GM19240 (cell line): ENCODE results near the gene ZNF266.

Experiments used
- DNase-seq: peaks from one replicate; pipeline ENCODE4 v3.0.0; 2011; ENCODE audit warnings: low spot score; ENCODE audit not compliant: insufficient read length

Gene ZNF266

DNA sequence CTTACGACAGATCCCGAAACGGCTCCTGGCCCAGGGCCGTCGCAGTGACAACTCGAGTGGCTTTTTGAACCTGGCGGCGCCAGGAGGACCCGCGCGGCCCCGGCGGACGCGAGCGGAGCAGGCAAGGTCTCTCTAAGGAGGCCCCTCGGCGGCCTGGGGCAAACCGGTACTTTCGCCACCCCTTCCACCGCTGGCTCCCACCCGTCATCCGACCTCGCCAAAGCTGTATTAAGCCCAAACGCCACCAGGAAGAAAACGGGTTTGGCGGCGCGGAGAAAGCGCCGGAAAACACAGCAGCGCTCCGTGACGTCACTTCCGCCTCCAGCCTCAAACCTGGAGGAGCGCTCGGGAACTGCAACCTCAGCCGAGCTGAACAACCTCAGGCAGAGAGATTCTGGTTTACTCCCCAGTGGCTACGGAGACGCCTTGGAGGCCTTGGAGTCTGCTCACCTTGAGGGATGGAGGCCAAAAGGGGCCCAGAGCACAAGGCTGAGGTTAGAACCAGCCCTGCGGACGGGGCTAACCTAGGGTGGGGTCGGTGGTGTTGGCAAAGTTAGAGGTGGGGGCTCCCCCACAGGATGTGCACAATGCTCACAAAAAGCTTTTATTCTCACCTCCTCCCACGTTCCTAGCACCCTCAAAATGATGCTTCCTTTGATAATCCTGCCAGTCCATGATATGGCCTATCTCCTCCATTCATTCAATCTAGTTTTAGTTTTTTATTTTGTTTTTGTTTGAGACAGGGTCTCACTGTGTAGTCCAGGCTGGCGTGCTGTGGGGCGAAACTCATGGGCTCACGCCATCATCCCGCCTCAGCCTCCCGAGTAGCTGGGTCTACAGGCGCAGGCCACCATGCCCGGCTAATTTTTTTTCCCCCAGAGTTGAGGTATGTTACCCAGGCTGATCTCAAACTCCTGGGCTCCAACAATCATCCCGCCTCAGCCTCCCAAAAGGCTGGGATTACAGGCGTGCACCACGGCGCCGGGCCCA is at the start of gene ZNF266:
Gene ZNF266, minus strand, starts transcription at position 295 of the 990 bp plus-strand sequence. CDS start 15,484 bp downstream, outside the sequence.
- DNase-seq, result peak; percentile 91

DNA sequence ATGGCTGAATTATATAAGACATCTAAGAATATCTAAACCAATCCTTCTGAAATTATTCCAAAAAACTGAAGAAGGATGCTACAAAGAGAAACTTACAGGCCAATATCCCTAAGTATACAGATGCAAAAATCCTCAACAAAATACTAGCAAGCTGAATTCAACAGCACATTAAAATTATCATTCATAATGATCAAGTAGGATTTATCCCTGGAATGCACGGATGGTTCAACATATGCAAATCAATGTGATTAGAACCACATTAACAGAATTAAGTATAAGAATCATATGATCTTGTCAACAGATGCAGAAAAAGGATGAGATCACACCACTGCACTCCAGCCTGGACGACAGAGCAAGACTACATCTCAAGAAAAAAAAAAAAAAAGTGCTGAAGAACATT is 49.8 kb upstream of the ZNF266 start:
- no peak for DNase-seq

DNA sequence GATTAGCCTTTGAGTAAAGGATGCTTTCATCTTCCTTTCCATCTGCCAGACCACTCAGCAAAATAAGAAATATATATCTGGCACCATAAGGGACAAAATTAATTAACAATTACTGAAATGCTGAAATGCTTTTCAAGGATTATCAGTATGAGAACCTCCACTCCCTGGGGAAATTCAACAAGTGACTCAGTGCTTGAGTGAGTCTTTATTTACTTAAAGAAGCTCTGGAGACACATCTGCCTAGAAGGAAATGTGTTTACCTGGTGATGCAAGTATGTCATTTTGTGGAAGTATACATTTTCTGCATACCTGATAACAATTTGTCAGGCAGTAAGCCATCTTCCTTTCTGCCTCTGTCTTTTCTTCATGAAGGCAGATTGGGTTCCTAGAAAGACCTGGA is 39.6 kb upstream of the ZNF266 start:
- no peak for DNase-seq

DNA sequence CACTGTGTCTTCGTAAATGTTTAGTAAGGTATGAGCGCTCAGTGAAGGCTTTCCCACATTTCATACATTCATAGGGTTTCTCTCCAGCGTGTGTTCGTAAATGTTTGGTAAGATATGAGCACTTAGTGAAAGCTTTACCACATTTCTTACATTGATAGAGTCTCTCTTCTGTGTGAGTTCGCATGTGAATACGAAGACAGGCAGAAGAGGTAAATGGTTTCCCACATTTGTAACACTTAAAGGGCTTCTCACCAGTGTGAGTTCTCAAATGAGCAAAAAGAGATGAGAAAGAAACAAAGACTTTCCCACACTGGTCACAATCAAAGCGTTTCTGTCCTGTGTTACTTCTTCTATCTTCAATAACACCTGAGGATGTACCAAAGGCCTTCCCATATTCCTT is 31.8 kb upstream of the ZNF266 start:
- DNase-seq, result no peak

DNA sequence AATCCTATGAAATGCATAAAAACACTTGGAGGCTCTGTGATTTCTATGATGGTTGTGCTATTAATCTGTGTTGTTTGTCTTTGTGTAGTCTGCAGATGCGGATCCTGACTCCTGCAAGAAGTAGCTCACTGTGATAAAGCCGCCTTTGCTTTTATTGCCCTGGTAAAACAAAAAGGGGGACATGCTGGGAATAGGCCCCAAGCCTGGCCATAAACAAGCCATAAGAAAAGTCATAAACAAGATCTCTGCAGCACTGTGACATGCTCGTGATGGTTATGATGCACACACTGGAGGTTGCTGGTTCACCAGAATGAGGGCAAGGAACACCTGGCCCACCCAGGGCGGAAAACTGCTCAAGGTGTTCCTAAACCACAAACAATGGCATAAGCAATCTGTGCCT is 26.6 kb upstream of the ZNF266 start:
- DNase-seq, result no peak

DNA sequence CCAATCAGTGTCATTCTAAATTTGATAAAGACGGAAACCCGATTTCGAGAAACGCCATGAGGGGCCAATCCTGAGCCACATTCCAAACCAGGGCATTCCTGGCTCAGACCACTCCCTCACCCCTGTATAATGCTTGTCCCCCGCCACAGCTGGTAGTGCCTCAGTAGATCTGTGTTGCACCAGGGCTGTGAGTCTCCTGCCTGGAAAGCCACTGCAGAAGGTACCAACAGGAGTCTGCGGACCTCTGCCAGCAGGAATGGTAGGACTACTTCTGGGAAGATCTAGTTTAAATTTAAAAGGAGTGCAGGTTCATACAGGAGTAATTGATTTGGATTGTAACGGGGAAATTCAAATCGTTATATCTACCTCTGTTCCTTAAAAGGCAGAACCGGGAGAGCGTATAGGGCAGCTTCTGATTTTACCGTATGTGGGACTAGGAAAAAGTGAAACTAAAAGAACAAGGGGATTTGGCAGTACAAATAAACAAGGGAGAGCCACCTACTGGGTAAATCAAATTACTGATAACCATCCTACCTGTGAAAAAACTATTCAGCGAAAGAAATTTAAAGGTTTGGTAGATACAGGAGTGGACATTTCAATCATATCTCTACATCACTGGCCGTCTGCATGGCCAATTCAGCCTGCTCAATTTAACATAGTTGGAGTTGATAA is 20.8 kb upstream of the ZNF266 start:
- DNase-seq, result no peak

DNA sequence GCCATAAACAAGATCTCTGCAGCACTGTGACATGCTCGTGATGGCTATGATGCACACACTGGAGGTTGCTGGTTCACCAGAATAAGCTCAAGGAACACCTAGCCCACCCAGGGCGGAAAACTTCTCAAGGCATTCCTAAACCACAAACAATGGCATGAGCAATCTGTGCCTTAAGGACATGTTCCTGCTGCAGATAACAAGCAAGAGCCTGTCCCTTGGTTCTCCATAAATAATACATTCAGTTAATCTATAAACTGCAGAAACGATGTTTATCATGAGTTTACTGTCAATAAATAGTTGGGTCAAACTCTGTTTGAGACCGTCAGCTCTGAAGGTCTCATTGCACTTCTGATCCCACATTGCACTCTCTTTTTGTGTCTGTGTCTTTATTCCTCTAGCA is 18.6 kb upstream of the ZNF266 start:
- no peak for DNase-seq

DNA sequence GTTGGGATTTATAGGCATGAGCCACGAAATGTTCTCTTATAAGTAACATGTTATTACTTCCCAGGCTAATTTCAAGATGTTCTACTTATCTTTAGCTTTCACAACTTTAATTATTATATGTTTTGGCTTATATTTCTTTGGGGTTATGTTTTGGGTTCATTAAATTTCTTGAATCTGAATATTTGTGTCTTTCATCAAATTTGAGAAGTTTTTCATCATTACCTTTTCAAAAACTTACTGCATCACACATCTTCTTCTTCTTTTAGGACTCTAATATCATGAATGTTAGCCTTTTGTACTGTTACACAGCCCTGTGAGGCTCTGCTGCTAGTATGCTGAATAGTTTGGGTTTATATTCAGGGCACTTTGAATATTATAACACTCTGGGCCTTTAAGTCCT is 9.7 kb upstream of the ZNF266 start:
- DNase-seq, result no peak

GRCh38 chr19:9436358-9436757 is 985 bp upstream of the ZNF266 start:
- DNase-seq, result no peak

DNA sequence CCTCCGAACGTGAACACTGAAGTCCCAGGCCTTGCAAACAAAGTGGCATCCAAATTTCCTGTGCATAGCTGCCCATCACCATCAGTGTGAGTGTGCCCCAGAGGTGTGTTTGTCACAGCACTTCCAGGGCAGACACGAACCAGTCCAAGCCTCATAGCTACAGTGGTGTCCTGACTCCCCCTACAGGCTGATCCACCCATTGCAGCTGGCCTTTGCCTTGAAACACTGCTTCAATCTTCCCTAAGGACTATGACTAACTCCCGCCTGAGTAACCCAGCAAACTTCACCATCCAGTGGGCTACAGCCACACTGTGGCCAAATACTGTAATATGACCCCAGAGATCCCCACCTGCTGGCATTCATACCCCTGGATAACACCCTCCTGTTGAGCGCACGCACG is 3.9 kb downstream of the ZNF266 start:
- DNase-seq, result no peak

GRCh38 chr19:9430444-9430843 is 4.9 kb downstream of the ZNF266 start:
- no peak for DNase-seq

- DNase-seq, result no peak
Observed at GRCh38 chr19:9427941-9428340, 7.4 kb downstream of the ZNF266 start.

DNA sequence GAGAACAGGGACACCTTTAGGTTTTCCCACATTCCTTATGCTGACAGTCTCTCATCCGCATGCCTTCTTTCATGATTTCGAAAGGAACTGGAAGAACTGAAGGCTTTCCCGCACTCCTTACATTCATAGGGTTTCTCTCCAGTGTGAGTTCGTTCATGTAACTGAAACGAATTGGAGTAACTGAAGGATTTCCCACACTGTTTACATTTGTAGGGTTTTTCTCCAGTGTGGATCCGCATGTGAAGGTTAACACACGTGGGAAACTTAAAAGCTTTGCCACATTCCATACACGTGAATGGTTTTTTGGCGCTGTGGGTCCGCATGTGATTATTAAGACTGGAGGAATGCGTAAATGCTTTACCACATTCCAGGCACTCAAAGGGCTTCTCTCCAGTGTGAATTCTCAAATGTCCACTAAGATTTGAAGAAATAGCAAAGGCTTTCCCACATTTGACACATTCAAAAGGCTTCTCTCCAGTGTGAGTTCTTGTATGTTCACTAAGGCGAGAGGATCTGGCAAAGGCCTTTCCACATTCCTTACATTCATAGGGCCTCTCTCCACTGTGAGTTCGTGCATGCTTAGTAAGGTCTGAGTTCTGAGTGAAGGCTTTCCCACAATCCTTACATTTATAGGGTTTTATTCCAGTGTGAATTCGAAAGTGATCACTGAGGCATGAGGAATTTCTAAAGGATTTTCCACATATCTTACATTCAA is 22.0 kb downstream of the ZNF266 start:
- DNase-seq, result no peak

DNA sequence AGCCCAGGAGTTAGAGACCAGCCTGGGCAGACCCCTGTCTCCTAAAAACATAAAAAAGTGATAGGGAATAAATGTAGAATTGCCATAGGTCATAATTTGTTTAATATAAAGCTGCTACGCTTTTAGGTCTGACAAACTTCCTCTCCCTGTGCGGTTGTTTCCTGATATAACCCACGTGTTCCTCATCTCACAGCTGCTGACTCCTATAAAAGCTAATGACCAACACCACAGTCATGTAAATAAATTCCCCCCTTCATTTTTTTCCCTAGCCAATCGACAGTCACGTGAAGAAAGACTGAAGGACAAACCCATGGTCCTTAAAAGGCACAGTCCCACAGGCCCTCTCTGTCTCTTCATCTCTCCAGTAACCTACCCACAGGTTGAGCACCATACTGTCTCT is 27.5 kb downstream of the ZNF266 start:
- no peak for DNase-seq

DNA sequence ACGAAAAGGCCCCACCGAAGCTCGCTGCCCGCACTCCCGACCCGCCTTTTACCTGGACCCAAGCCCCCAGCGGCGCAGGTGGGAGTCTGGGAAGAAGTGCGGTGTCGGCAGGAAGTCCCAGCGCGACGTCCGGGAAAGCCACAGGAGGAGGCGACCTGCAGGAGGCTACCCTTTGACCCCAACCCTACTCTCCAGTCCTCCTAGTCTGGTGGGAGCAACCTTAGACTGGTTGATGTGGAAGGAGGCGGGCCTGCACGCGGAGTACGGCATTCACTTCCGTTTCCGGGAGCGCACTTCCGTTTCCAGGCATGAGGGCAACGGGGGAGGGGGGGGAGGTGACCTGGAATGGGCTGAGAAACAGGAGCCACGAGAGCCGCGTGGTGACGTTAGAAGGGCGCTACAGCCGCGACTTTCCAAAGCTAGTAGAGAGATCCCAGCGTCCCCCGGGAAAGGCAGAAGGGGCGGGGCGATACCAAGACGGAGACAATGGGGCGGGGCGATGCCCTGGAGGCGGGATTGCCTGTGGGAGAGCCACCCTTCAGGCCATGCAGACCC is 28.5 kb downstream of the ZNF266 start:
- DNase-seq, result no peak

GRCh38 chr19:9381361-9381785 is 54.0 kb downstream of the ZNF266 start:
- DNase-seq, result no peak

- no peak for DNase-seq
Observed at GRCh38 chr19:9370738-9371619, 64.4 kb downstream of the ZNF266 start.

DNA sequence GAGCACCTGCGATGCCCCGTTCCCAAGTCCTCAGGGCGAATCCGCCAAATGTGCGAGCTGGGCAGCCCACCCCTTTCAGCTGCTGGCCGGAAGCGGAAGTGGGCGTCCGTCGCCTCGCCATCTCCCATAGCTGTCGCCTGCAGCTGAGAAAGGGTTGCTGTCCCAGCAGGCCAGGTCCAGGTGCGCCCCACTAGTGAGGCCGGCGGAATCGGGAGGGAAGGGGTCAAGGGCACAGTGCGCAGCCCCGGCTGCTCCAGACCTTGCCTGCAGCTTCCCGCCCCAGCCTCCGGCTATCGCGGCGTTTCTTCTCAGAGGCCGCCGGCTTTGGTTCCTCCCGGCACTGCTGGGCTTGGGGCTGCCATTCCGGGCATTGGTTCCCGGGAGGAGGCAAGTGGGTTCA is 72.5 kb downstream of the ZNF266 start, which contains the start of gene ZNF177:
Gene ZNF177, plus strand, starts transcription at position 109 of the 400 bp plus-strand sequence. CDS start 15,299 bp downstream, outside the sequence.
- DNase-seq, result no peak
